Dermis blood vessel endothelial cell (primary cell): ENCODE results near the gene SCRT2. TPM values are rescaled to one million over a fixed set of nuclear protein-coding genes. Genes with fewer than 3 reads are reported as not detected.
"Not testable (repeated sequence)": the region's sequence is repeated elsewhere in the genome, so short reads cannot be mapped to it uniquely, and the experiment has no call there.

Experiments
- DNase-seq: peaks from one replicate; pipeline ENCODE4 v3.0.0; 2010
- total RNA-seq: library from RNA; depleted of rRNA; stranded (reverse); fragments of >200 nt; gene quantifications from 2 replicates; pipeline ENCODE4 v1.2.3, GENCODE V29; 2014

Gene SCRT2
- total RNA-seq, 1 donor from 2014 or later = not detected

- no peak for DNase-seq
These were observed 24.3 kb upstream of the SCRT2 start for GRCh38 chr20:699811-700338.

DNA sequence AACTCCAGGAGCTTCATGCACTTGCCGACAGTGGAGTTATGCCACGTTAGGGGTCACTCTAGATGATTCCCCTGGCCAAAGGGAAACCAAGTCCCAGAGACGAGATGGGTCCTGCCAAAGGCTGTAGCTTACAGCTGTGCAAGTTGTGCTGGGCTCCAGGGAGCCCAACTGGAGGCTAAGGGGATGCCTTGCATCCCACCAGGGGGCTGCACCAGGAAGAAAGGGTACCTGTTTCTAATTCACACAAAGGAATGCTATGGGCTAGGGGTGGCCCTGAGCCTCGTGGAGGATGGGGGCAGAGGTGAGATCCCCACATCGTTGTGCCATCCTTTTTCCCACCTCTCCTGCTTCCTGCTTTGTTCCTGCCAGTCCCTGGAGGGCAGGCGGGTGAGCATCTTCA is 23.7 kb upstream of the SCRT2 start:
- no peak for DNase-seq

DNA sequence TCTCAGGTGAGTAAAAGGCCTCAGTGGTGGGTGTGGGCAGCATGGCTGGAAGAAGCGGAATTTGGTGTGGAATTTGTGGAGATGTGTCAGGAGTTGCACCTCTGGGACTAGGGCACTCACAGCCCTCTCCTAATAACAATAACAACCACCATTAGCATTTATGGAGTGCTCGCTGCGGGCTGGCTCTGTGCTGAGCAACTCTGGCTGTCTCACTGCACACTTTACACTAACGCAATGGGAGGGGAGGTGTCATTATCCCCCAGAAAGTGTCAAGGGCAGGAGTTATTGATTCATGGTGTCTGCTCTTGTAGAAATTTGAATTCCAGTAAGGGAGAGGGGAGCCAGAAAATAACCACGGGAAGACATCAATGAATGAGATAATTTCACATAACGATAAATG is 22.7 kb upstream of the SCRT2 start:
- DNase-seq = no peak

DNA sequence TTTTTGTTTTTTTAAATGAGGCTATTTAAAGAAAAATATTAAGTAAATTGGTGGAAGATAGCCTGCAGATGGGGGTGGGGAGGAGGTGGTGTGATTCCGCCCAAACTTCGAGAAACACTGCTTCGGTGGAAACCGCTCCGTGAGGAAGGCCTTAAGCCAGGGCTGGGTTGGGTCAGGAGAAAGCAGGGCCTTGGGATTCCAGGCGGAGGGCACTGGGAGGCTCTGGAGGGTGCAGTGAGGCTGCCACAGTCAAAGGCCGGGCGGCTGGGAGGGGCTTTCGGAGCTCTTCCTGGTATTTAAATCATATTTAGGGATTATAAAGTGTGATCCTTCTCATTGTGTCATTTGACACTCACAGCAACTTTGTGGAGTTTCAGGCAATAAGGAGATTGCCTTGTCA is 22.2 kb upstream of the SCRT2 start:
- DNase-seq = no peak

- no peak for DNase-seq
These were observed 19.7 kb upstream of the SCRT2 start for GRCh38 chr20:695165-695866.

- DNase-seq = no peak
These were observed 18.9 kb upstream of the SCRT2 start for GRCh38 chr20:694496-694895.

- not testable (repeated sequence) for DNase-seq
These were observed 18.2 kb upstream of the SCRT2 start for GRCh38 chr20:693786-694185.

GRCh38 chr20:692044-692443 is 16.4 kb upstream of the SCRT2 start:
- DNase-seq = no peak

- no peak for DNase-seq
These were observed 14.3 kb upstream of the SCRT2 start for GRCh38 chr20:689947-690346.

DNA sequence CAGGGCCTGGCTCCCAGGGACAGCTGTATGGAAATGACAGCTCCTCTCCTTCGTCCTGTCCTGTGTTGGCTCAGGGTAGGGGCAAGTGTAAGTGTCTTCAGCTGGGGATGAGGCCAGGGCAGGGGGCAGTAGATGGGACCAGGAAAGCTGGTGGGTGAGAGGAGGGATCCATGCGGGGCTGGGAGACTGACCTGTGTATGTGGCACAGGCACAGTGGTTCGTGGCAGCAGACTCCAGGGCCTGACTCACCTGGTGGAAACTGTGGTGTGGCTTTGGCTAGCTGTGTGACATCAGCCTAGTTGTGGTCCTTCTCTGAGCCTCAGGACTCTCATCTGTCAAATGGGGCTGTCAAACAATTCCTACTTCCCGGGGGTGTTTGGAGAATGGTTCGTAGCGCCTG is 13.7 kb upstream of the SCRT2 start:
- DNase-seq = no peak

DNA sequence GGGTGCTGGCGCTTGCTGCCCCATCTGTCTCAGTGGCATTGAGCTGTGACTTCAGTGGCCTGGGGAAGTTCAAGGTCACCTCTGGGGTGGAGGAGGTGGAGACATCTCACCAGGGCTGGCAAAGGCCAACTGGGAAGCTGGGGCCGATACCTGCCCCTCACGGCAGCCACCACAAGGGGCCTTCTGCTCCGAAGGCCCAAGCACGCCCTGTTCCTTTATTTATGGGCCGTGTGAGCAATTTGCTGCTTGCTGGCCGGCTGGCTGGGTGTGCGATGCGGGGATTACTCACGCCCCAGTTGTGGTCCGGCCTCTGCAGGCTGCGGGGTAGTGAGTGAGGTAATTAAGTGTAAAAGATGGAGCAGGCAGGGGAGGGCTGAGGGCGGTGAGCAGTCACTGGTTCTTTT is 13.2 kb upstream of the SCRT2 start:
- no peak for DNase-seq

DNA sequence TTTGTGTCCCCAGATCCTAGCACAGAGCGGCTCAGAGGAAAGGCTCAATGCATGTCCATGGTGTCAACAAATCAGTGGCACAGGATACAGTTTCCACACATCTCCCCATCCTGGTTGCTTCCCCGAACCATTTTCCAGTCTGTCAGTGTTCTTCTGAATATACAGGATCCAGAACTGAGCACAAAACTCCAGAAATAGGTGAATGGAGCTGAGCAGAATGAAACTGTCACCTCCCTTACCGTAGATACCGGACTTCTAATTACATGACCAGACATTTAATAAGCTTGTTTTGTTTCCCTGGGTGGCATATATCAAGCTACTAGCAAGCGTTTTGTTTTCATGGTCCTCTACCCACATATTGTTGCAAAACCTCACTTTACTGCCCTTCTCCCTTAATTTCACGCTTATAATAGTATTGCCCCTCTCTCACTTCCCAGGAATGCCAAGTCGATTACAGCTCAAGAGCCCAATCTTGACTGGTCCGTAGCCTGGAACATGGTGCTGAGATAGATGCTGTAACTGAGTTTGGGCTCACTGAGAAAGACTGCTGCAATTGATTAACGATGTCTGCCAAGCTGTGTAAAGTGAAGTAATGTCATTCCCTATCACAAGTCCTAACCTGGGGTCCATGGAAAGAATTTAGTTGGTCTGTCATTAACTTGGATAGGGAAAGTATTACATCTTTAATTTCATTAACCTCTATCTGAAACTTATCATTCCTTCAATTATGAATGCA is 12.0 kb upstream of the SCRT2 start:
- DNase-seq = no peak

DNA sequence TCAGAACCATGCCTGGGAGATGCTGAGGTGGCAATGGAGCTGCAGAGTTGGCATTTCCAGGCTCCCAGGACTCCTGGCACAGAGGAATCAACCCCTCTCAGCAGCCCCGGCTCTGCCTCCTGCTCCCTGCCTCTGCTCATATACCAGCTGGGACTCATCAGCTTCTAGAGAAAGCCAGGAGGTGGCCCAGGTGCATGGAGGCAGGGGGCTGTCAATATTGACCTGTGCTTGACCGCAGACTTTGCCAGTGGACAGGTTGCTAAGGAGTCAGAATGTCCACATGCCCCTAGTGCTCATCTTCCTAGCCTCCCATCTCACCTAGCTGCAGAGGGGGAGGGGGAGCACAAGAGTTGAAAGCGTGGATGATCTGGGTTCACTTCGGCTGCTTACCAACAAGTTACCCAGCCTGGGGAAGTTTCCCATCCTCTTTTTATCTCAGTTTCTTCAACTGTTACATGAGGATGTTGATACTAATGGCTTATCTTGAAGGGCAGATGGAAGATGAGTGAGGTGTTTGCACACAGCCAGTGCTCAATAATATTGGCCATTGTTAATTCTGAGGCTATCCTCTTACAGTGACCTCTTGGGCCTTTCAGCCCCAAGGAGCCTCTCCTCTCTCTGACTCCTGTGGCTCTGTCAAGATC is 9.2 kb upstream of the SCRT2 start:
- DNase-seq = no peak

GRCh38 chr20:682123-682522 is 6.5 kb upstream of the SCRT2 start:
- DNase-seq = no peak

- DNase-seq = no peak
These were observed 5.1 kb upstream of the SCRT2 start for GRCh38 chr20:680638-681187.

GRCh38 chr20:677957-678356 is 2.4 kb upstream of the SCRT2 start:
- no peak for DNase-seq

DNA sequence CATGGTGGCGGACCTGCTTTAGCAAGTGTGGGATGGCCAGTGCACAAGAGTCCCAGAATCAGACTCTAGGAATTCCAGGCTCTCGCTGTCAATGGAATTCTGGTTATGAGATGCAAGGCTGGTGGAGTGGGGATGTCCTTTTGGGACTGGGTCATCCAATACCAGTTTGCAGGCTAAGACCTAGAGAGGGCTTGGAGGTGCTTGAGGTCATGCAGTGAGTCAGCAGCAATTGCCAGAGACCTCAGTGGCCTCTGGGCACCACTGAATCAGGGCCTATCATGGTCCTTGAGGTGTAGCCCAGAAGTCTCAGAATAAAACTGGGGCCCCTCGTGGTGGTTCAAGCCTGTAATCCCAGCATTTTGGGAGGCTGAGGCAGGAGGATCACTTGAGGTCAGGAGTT is 1.4 kb upstream of the SCRT2 start:
- DNase-seq = no peak

DNA sequence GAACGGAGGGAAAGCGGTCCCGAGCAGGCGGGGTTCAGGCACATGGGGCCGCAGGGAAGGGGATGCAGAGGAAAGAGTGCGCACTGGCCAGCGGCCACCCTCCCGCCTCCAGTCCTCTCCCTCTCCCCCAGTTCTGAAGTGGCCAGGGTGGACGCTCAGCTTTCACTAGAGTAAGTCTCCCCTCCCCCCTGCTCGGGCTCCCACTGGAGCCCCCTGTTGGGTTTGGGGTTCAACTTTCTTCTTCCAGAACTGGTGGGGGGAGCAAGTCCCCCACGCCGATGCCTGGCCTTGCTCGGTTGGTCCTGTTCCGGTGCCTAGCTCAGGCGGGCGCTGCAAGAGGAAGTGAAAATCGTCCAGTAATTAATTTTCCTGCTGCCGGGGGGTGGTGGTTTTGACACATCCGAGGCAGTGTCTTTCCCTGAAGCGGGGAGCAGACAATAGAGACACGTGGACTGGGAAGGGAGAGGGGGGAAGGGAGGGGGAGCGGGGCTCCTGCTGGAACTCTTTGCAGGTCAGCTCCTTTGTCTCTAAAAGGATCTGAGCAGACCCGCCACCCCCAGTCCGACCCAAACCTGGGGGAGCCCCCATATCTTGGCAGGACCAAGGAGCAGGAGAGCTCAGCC is 824 bp upstream of the SCRT2 start:
- DNase-seq = no peak

DNA sequence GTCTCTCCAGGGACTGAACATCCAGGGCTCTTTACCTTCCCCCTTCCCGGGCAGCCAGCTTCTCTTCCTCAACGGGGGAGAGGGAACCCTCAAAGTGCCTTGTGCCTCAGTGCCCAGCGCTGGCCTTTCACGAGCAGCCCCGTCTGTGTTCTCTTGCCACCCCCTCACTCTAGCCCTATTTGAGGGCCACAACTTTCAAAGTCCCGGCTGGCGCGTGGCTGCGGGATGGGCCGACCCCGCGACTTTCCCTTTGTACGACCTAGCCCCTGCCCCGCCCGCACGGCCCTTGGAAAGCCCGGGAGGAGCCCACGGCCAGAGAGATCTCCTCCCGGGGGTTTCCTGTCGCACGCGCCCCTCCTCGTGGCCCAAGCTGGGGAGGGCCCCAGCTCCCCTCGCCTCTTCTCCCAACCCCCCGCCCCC is 559 bp downstream of the SCRT2 start:
- DNase-seq = no peak

- no peak for DNase-seq
These were observed 2.0 kb downstream of the SCRT2 start for GRCh38 chr20:673603-674001.

DNA sequence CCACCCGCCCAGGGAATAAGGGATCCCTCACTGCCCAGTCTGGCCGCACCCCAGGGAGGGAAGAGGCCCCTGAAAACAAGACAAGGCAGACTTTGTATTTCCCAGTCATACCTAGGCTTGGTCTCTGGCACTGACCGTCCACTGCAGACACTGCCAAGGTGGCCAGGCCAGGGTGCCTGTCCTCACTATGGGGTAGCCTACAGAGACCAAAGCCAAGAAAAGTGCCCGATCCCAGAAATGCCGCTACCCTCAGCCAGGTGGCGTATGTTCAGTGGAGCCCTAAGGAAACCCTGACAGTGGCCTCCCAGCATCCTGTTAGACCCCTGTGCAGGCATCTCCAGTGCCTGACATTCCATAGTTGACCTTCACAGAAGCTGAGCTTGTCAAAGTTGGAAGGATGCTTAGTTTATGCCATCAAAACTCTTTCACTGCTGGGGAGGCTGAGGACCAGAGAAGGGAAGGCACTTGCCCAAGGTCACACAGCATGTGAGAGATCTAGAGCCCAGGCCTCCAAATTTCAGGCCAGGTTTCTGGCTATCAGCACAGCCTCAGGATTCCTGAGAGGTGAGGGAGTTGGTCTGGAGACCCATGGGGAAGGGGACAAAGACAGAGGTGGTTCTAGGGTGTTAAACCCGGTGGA is 2.5 kb downstream of the SCRT2 start:
- peak; percentile 23 for DNase-seq

DNA sequence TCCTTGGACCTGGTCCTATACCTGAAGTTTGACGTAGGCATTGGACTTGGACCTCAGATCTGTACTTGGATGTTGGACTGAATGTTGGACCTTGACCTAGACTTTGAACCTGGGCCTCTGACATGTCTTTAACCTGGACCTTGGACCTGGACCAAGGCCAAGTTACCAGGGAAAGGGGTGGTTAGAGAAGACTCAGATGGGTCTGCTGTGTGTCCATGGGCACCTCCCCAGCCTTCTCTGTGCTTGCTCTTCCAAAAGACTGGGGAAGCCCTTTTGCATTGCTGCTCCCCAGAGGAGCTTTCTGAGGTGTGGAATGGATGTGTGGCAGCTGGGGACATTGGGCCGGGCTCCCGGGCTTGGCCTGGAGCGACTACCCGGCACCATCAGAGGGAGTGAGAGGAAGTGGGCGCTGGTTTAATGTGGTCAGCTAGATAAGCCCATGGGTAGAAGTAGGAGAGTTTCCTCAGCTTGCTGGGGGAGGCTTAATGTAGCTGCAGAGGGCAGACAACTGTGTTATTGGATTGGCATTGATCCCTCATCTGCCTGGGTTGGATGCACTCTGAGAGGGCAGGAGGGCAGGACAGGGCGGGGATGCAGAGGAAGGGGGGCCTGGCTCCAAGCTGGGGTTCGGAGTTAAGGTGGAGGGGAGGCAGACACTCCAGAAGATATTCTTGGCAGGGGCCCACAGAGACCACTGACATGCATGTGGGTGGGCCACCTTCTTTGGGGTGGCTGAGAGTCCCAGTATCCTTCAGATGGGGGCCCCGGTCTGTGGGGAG is 4.2 kb downstream of the SCRT2 start:
- DNase-seq = no peak
